Bone marrow (tissue), 2 donors: ENCODE measurements around the gene LRRK1.

Experiments used
- DNase-seq, 2 donors: peaks; one replicate each; lab custom pipeline; 2025; lab: John Stamatoyannopoulos, UW

The LRRK1 gene

GRCh38 chr15:101042320-101042719 lies 123.2 kb downstream of the LRRK1 start:
- DNase-seq = no peak

GRCh38 chr15:101043011-101043410 lies 123.9 kb downstream of the LRRK1 start:
- DNase-seq = no peak

GRCh38 chr15:101043911-101044624 lies 124.9 kb downstream of the LRRK1 start:
- no peak for DNase-seq

GRCh38 chr15:101044625-101045235 lies 125.6 kb downstream of the LRRK1 start:
- DNase-seq = no peak

- no peak for DNase-seq
These were observed 126.1 kb downstream of the LRRK1 start for GRCh38 chr15:101045236-101045646.

GRCh38 chr15:101045835-101046691 lies 126.9 kb downstream of the LRRK1 start:
- no peak for DNase-seq

GRCh38 chr15:101046826-101047225 lies 127.7 kb downstream of the LRRK1 start:
- no peak for DNase-seq

- no peak for DNase-seq
These were observed 128.2 kb downstream of the LRRK1 start for GRCh38 chr15:101047301-101047781.

- no peak for DNase-seq
These were observed 129.0 kb downstream of the LRRK1 start for GRCh38 chr15:101048176-101048575.

GRCh38 chr15:101048581-101049030 lies 129.4 kb downstream of the LRRK1 start:
- no peak for DNase-seq

- DNase-seq = no peak
These were observed 130.1 kb downstream of the LRRK1 start for GRCh38 chr15:101049282-101049681.

GRCh38 chr15:101049856-101050622 lies 130.9 kb downstream of the LRRK1 start:
- no peak for DNase-seq

- no peak for DNase-seq
These were observed 131.6 kb downstream of the LRRK1 start for GRCh38 chr15:101050623-101051290.

GRCh38 chr15:101051291-101052030 lies 132.3 kb downstream of the LRRK1 start:
- DNase-seq = no peak

- no peak for DNase-seq
These were observed 133.0 kb downstream of the LRRK1 start for GRCh38 chr15:101052031-101052620.

- no peak for DNase-seq
These were observed 133.5 kb downstream of the LRRK1 start for GRCh38 chr15:101052681-101053121.

- DNase-seq = no peak
These were observed 134.1 kb downstream of the LRRK1 start for GRCh38 chr15:101053261-101053660.

GRCh38 chr15:101054116-101054515 lies 135.0 kb downstream of the LRRK1 start:
- no peak for DNase-seq

- no peak for DNase-seq
These were observed 135.8 kb downstream of the LRRK1 start for GRCh38 chr15:101054991-101055390.

GRCh38 chr15:101055411-101055810 lies 136.3 kb downstream of the LRRK1 start:
- DNase-seq = no peak
